ENCODE data around the gene GRIN2A. TPM values are rescaled to one million over a fixed set of nuclear protein-coding genes. Genes with fewer than 3 reads are reported as not detected.

GRIN2A gene
- polyA plus RNA-seq, 2 of the 4 experiments (the other 2 are of a cell fraction): not detected

DNA sequence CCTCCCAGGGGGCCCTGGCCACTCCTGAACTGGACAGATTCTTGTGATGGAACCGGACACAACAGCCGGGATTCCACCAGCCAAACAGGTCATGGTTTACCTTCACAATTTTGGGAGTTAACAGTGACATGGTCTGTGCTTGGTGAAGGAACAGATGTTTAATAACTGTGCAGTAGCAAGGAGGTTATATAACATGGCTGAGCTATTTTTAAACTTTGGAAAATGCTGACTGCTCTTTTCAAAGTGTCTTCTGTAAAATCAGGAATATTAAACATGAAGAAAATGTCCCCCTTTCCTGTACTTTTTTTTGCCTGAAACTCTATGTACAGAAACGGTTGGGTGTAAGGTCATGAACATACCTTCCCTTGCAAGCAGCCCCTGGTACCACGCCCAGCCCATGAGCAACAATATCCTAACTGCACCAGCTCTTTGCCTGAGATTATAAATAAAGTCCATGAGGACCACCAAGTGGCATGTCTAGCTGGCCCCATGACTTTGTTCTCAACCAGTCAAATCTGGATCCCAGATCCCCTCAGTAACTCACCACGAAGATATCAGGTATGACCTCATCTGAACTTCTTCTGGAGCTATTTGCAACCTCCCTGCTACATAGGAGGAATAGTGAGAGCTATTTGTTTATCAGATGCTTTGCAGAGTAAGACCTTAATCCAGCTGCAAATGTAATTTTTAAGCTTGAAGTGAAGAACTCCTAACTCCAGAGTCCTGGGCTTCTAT lies 249.1 kb downstream of the GRIN2A start:
- Histone ChIP-seq H3K4me2 (no peak overlapping the region), H3K4me3 (no peak overlapping the region), H3K27ac (no peak overlapping the region), H3K4me1 (no peaks in the 10 kb centered on the region), H3K9me3 (no peaks in the 10 kb centered on the region)
- TF ChIP-seq ZSCAN20 (CRISPR knock-in tag; IDR thresholded peaks at IDR 0.05): no peak
- TF ChIP-seq RARB (CRISPR knock-in tag; IDR thresholded peaks at IDR 0.05): no peak
- TF ChIP-seq TP53 (CRISPR knock-in tag; IDR thresholded peaks at IDR 0.05): no peak
- no peak for TF ChIP-seq EP300 (IDR thresholded peaks at IDR 0.05)
- TF ChIP-seq PHF8 (IDR thresholded peaks at IDR 0.05; ENCODE audit: borderline replicate concordance, low read depth): no peak
- TF ChIP-seq SMC3 (IDR thresholded peaks at IDR 0.05): no peak
- no peak for TF ChIP-seq FOSB (CRISPR knock-in tag; IDR thresholded peaks at IDR 0.05)
- TF ChIP-seq RFX5 (IDR thresholded peaks at IDR 0.05): no peak
- TF ChIP-seq, protein P1, sequence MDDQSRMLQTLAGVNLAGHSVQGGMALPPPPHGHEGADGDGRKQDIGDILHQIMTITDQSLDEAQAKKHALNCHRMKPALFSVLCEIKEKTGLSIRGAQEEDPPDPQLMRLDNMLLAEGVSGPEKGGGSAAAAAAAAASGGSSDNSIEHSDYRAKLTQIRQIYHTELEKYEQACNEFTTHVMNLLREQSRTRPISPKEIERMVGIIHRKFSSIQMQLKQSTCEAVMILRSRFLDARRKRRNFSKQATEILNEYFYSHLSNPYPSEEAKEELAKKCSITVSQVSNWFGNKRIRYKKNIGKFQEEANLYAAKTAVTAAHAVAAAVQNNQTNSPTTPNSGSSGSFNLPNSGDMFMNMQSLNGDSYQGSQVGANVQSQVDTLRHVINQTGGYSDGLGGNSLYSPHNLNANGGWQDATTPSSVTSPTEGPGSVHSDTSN (IDR thresholded peaks at IDR 0.05): no peak
- TF ChIP-seq, protein P2, sequence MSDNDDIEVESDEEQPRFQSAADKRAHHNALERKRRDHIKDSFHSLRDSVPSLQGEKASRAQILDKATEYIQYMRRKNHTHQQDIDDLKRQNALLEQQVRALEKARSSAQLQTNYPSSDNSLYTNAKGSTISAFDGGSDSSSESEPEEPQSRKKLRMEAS (IDR thresholded peaks at IDR 0.05): no peak
- ATAC-seq: no peak
- 16% methylated on average over 5 of the region's 5 CpGs for WGBS (ENCODE audit: missing lambda C conversion rate)
- ChIA-PET POLR2A (no interaction called here), CTCF (no interaction called here)
- no peak for DNase-seq (ENCODE audit: low read depth in 1 of 2, low spot score in 1 of 2)
- FAIRE-seq: no peak

DNA sequence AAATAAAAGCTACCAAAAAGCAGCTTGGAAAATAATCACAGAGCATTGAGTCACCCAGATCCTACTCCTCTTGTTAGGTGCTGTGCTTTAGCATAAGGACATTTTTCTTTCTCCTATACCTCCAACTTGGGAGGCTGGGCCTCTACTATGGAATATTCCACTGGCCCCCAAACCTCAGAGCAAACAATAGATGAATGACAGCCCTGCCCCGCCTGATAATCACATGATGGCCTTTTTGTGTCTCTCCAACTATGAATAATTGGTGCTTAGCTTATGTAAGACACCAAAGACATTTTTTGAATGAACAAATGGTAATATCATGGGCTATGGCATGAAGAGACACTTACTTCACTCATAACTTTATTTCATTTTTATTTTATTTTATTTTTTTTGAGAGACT lies 250.2 kb downstream of the GRIN2A start:
- ATAC-seq (no peak), DNase-seq (ENCODE audit: low read depth in 1 of 2, low spot score in 1 of 2) (no peak), FAIRE-seq (no peak)
- 0% methylated on average over 1 of the region's 1 CpG for WGBS (ENCODE audit: missing lambda C conversion rate)
- ChIA-PET POLR2A (no interaction called here), CTCF (no interaction called here)
- H3K9me3 ChIP-seq: no peaks in the 10 kb centered on the region
- no peak overlapping the region for H3K4me3 ChIP-seq
- no peak overlapping the region for H3K4me2 ChIP-seq
- no peak for TF ChIP-seq NFE2L2 (conservative IDR thresholded peaks at IDR 0.05; ENCODE audit: low read length)
- no peak for TF ChIP-seq CHD2 (IDR thresholded peaks at IDR 0.05; ENCODE audit: low read length, partially characterized antibody)
- no peak for TF ChIP-seq EP300 (IDR thresholded peaks at IDR 0.05)
- TF ChIP-seq, protein P1 (IDR thresholded peaks at IDR 0.05): no peak
- no peak for TF ChIP-seq ZNF302 (CRISPR knock-in tag; IDR thresholded peaks at IDR 0.05)
- no peak for TF ChIP-seq POLR2A (IDR thresholded peaks at IDR 0.05; ENCODE audit: low read length)
- no peak for TF ChIP-seq KDM1A (IDR thresholded peaks at IDR 0.05; ENCODE audit: low read depth)
- TF ChIP-seq EHMT2 (IDR thresholded peaks at IDR 0.05; ENCODE audit: low read depth): no peak
- TF ChIP-seq HOXB5 (CRISPR knock-in tag; IDR thresholded peaks at IDR 0.05): no peak
- no peak for TF ChIP-seq FOXS1 (CRISPR knock-in tag; IDR thresholded peaks at IDR 0.05)
- TF ChIP-seq JUNB (IDR thresholded peaks at IDR 0.05): no peak
- no peak for TF ChIP-seq RNF2 (IDR thresholded peaks at IDR 0.05; ENCODE audit: borderline replicate concordance, low read depth)
- no peak for TF ChIP-seq HDAC2 (IDR thresholded peaks at IDR 0.05)
- no peak for TF ChIP-seq TP53 (CRISPR knock-in tag; IDR thresholded peaks at IDR 0.05)
- TF ChIP-seq, protein P3, sequence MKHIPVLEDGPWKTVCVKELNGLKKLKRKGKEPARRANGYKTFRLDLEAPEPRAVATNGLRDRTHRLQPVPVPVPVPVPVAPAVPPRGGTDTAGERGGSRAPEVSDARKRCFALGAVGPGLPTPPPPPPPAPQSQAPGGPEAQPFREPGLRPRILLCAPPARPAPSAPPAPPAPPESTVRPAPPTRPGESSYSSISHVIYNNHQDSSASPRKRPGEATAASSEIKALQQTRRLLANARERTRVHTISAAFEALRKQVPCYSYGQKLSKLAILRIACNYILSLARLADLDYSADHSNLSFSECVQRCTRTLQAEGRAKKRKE (CRISPR knock-in tag; IDR thresholded peaks at IDR 0.05; ENCODE audit: low read depth): no peak
- TF ChIP-seq, protein P4, sequence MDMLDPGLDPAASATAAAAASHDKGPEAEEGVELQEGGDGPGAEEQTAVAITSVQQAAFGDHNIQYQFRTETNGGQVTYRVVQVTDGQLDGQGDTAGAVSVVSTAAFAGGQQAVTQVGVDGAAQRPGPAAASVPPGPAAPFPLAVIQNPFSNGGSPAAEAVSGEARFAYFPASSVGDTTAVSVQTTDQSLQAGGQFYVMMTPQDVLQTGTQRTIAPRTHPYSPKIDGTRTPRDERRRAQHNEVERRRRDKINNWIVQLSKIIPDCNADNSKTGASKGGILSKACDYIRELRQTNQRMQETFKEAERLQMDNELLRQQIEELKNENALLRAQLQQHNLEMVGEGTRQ (IDR thresholded peaks at IDR 0.05): no peak
- TF ChIP-seq NR3C1 (IDR thresholded peaks at IDR 0.05): no peak
- TF ChIP-seq, protein P5, sequence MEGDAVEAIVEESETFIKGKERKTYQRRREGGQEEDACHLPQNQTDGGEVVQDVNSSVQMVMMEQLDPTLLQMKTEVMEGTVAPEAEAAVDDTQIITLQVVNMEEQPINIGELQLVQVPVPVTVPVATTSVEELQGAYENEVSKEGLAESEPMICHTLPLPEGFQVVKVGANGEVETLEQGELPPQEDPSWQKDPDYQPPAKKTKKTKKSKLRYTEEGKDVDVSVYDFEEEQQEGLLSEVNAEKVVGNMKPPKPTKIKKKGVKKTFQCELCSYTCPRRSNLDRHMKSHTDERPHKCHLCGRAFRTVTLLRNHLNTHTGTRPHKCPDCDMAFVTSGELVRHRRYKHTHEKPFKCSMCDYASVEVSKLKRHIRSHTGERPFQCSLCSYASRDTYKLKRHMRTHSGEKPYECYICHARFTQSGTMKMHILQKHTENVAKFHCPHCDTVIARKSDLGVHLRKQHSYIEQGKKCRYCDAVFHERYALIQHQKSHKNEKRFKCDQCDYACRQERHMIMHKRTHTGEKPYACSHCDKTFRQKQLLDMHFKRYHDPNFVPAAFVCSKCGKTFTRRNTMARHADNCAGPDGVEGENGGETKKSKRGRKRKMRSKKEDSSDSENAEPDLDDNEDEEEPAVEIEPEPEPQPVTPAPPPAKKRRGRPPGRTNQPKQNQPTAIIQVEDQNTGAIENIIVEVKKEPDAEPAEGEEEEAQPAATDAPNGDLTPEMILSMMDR (IDR thresholded peaks at IDR 0.05): no peak
- TF ChIP-seq, protein P6, sequence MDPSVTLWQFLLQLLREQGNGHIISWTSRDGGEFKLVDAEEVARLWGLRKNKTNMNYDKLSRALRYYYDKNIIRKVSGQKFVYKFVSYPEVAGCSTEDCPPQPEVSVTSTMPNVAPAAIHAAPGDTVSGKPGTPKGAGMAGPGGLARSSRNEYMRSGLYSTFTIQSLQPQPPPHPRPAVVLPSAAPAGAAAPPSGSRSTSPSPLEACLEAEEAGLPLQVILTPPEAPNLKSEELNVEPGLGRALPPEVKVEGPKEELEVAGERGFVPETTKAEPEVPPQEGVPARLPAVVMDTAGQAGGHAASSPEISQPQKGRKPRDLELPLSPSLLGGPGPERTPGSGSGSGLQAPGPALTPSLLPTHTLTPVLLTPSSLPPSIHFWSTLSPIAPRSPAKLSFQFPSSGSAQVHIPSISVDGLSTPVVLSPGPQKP (IDR thresholded peaks at IDR 0.05; ENCODE audit: low read depth, low read length): no peak
- no peak overlapping the region for H3K27ac ChIP-seq
- H3K4me1 ChIP-seq: no peaks in the 10 kb centered on the region
